Ascending aorta (tissue), 2 donors: ENCODE measurements around the gene CD274. TPM values are rescaled to one million over a fixed set of nuclear protein-coding genes. Genes with fewer than 3 reads are reported as not detected.
A peak's percentile ranks its signal among the peaks of the same experiment; 100 is the strongest.

Experiments
- DNase-seq, 2 donors: peaks; one replicate each; pipeline ENCODE4 v3.0.0-alpha.2; 2019; ENCODE audit warnings: low spot score in 2 of 2
- H3K27ac ChIP-seq, 2 donors: fragments of 200-600 bp; sonication (generic); one replicate each; pipeline ENCODE4 v1.5.1; 2016 to 2017; ENCODE audit warnings: mild to moderate bottlenecking in 1 of 2
- H3K27me3 ChIP-seq: fragments of 200-600 bp; sonication (generic); one replicate; pipeline ENCODE4 v1.5.1; 2017
- H3K36me3 ChIP-seq, 2 donors: fragments of 200-600 bp; sonication (generic); one replicate each; pipeline ENCODE4 v1.5.1; 2016
- H3K4me1 ChIP-seq, 2 donors: fragments of 200-600 bp; sonication (generic); one replicate each; pipeline ENCODE4 v1.5.1; 2016 to 2017; ENCODE audit warnings: mild to moderate bottlenecking in 1 of 2
- H3K4me3 ChIP-seq, 2 donors: fragments of 200-600 bp; sonication (generic); one replicate each; pipeline ENCODE4 v1.5.1; 2016 to 2017; ENCODE audit warnings: mild to moderate bottlenecking in 1 of 2
- H3K9me3 ChIP-seq, 2 donors: fragments of 200-600 bp; sonication (generic); one replicate each; pipeline ENCODE4 v1.5.1; 2016
- CTCF ChIP-seq, 3 experiments: fragments of 200-600 bp in 2 of 3; fragments of 450-650 bp in 1 of 3; sonication (generic) in 2 of 3; IDR thresholded peaks; one replicate each; pipeline ENCODE4 v1.5.1; 2016 to 2019; ENCODE audit warnings: antibody characterized with exemption in 3 of 3, mild to moderate bottlenecking in 1 of 3, moderate library complexity in 1 of 3
- intact Hi-C: fragments of 100-400 bp; cut with DNase I; formaldehyde crosslinking; loops from one replicate; pipeline ENCODE4 v1.15.1; 2023
- total RNA-seq: library from RNA; depleted of rRNA; stranded (reverse); fragments of >200 nt; gene quantifications from one replicate; pipeline ENCODE4 v1.1.0, GENCODE V29; 2016

CD274 gene
- total RNA-seq, 1 donor from 2014 or later, result 23.8 TPM

GRCh38 chr9:5447337-5447736, 3.0 kb upstream of the CD274 start:
- intact Hi-C loops, result no loop called here
- no peak for DNase-seq
- H3K27ac ChIP-seq, result no peak overlapping the region
- no peak for TF ChIP-seq CTCF (IDR thresholded peaks at IDR 0.05)
- H3K9me3 ChIP-seq, result no peaks in the 10 kb centered on the region
- no peaks in the 10 kb centered on the region for H3K27me3 ChIP-seq
- peaks cover 0 to 12% of the 10 kb centered on the region in 2 donors for H3K4me1 ChIP-seq
- no peaks in the 10 kb centered on the region for H3K36me3 ChIP-seq
- no peak overlapping the region for H3K4me3 ChIP-seq

- intact Hi-C loops, result no loop called here
- TF ChIP-seq CTCF (IDR thresholded peaks at IDR 0.05), result no peak
- no peaks in the 10 kb centered on the region for H3K27me3 ChIP-seq
Observed at GRCh38 chr9:5448016-5448415, 2.3 kb upstream of the CD274 start.

GRCh38 chr9:5448461-5449435, 1.6 kb upstream of the CD274 start:
- Histone ChIP-seq H3K27me3 (no peaks in the 10 kb centered on the region), H3K27ac (peak overlapping the region; percentile 79 to 80), H3K36me3 (no peaks in the 10 kb centered on the region), H3K4me1 (peaks cover 0 to 19% of the 10 kb centered on the region in 2 donors), H3K4me3 (peak overlapping the region in 1 of 2 donors; percentile 72), H3K9me3 (no peaks in the 10 kb centered on the region)
- no peak for TF ChIP-seq CTCF (IDR thresholded peaks at IDR 0.05)
- intact Hi-C loops, result no loop called here
- DNase-seq, result no peak

More at GRCh38 chr9:5448016-5448415, 2.3 kb upstream of the CD274 start:
- no peak for DNase-seq
- no peaks in the 10 kb centered on the region for H3K36me3 ChIP-seq
- H3K4me3 ChIP-seq, result no peak overlapping the region
- H3K9me3 ChIP-seq, result no peaks in the 10 kb centered on the region
- peaks cover 0 to 12% of the 10 kb centered on the region in 2 donors for H3K4me1 ChIP-seq
- H3K27ac ChIP-seq, result no peak overlapping the region

- DNase-seq, result no peak
- Histone ChIP-seq H3K27ac (peak overlapping the region; percentile 79 to 80), H3K36me3 (no peaks in the 10 kb centered on the region), H3K4me3 (peak overlapping the region; percentile 60 to 72), H3K9me3 (no peaks in the 10 kb centered on the region), H3K27me3 (no peaks in the 10 kb centered on the region), H3K4me1 (peaks cover 3 to 24% of the 10 kb centered on the region in 2 donors)
- no peak for TF ChIP-seq CTCF (IDR thresholded peaks at IDR 0.05)
- intact Hi-C loops, result loop anchor here (1.0 to 10.0 kb wide), 6 partner anchors 12 to 1922 kb away; partner anchors contain the start of genes ERMP1, PLGRKT, RCL1 and RFX3
Observed at GRCh38 chr9:5449521-5450358, 602 bp upstream of the CD274 start.

GRCh38 chr9:5452286-5452609, 1.9 kb downstream of the CD274 start:
- intact Hi-C loops, result loop anchor here (5.0 to 10.0 kb wide), 3 partner anchors 55 to 1925 kb away; partner anchors contain the start of genes ERMP1 and RFX3
- TF ChIP-seq CTCF (IDR thresholded peaks at IDR 0.05), result no peak
- H3K4me3 ChIP-seq, result no peak overlapping the region
- no peaks in the 10 kb centered on the region for H3K27me3 ChIP-seq
- no peaks in the 10 kb centered on the region for H3K9me3 ChIP-seq
- DNase-seq, result no peak
- no peaks in the 10 kb centered on the region for H3K36me3 ChIP-seq
- peak overlapping the region; percentile 79 to 80 for H3K27ac ChIP-seq
- H3K4me1 ChIP-seq, result peaks cover 3 to 30% of the 10 kb centered on the region in 2 donors
